GM21723 (cell line): ENCODE results near the gene TRRAP.

Source experiments
- ATAC-seq: cut with Tn5 transposase; IDR thresholded peaks from one replicate; pipeline ENCODE4 v1.9.1; 2021; ENCODE audit warnings: mild to moderate bottlenecking, moderate library complexity; ENCODE audit not compliant: unreplicated experiment

The TRRAP gene

DNA sequence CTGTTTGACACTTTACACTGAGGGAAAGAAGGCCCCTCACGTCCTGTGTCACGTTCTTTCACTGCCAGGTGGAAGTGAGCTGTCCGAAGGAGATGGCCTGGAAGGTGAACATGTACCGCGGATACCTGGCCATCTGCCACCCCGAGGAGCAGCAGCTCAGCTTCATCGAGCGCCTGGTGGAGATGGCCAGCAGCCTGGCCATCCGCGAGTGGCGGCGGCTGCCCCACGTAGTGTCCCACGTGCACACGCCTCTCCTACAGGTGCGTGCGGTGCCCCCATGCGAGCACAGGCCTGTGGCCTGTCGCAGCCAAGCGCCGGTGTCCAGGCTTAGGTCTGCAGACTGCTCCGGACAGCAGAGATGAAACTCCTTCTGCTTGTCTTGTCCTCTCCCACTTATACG, 103.4 kb downstream of the TRRAP start:
- ATAC-seq = no peak

DNA sequence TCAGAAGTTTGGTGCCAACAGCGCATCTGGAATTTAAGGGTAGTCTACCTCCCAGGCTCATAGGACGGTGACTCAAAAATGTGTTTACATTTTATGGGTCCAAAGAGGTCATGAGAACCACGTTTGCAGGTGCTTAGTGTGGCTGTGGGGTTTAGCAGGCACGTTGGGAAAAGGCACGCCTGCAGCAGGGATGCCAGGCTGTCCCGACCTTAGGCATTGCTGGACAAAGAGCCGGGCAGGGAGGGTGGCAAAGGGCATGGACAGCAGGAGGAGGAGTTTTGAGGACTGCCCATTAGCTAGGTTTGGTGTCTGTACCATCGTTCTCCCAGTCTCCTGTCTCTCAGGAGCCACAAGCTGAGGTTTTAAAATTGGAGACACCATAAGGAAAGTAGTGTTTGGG, 104.4 kb downstream of the TRRAP start:
- no peak for ATAC-seq

DNA sequence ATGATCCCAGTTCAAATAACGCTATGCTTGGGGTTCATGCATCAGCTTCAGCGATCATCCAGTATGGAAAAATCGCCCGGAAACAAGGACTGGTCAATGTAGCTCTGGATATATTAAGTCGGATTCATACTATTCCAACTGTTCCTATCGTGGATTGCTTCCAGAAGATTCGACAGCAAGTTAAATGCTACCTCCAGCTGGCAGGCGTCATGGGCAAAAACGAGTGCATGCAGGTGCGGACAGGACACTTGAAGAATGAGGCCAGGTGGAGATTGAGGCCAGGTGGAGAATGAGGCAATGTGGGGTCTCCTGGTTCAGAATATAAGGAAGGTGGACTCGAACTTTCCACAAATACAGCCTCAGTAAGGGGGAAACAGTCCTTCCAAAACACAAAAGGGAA, 105.8 kb downstream of the TRRAP start:
- no peak for ATAC-seq

GRCh38 chr7:98985406-98985805, 107.1 kb downstream of the TRRAP start:
- no peak for ATAC-seq

GRCh38 chr7:98985945-98986344, 107.6 kb downstream of the TRRAP start:
- ATAC-seq = no peak

- no peak for ATAC-seq
These were observed 110.3 kb downstream of the TRRAP start for GRCh38 chr7:98988641-98989040.

GRCh38 chr7:98990356-98990755, 112.0 kb downstream of the TRRAP start:
- ATAC-seq = no peak

DNA sequence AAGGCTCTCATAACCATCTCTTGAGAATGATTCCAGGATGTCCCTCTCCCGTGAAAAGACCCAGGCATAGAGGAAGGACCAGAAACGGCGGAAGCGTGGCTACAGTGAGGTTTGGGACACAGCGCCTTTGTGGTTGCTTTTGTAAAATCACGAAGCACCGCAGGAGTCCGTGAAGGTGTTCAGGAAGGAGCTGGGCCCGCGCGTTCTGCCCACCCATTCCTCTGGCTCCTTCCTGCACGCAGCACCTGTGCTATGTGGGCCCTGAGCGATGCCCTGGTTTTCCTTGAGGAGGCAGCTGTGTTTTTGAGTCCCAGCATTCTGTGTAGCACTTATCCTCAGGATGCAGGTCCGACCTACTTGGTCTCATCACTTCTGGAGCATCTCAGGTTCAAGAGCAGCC, 112.8 kb downstream of the TRRAP start:
- no peak for ATAC-seq

DNA sequence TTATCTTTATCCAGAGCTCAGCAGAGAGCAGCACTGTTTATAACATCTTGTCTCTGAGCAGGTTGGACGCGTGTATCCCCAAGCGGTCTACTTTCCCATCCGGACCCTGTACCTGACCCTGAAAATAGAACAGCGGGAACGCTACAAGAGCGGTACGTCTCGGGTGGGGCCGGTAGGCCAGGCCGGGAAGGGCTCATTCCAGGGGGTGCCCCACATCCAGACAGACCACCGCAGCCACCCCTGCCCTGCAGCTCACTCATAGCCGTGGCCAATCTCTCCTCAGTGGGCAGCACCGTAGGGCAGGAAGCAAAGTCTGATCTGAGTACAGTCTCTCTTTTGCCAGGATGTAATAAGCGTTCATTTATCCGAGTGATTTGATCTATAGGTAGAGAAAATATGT, 113.7 kb downstream of the TRRAP start:
- ATAC-seq = no peak

DNA sequence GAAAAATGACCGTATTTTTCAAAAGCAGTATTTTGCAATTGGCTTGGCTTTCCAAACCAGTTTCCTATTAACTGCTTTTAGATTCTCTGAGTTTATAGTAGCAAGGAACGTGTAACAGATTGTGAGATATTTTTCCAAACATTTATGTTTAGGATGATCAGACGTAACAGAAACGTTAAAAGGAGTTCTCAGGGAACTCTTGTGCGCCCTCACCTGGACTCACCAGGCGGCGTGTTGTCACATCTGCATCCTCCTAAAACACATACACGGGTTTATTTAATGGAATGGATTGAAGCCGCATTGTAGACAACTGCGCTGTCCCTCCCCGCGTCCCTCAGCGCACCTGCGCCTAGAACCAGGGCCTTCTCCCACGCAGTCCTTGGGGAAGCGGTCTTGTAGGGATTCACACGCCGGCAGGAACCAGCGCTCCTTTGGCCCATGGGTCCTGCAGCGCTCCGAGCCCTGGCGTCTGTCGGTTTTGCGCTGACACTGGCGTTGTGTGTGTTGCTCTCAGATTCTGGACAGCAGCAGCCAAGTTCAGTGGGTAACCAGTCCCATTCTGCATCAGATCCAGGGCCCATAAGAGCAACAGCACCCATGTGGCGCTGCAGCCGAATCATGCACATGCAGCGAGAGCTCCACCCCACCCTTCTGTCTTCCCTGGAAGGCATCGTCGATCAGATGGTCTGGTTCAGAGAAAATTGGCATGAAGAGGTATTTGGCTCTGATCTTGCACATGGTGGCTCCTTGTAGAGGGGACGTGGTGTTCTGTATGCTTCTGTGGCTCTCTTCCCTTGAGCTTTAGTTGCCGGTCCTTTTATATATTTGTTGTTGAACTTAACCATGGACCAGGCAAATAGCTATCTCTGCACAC, 114.9 kb downstream of the TRRAP start:
- ATAC-seq = no peak

DNA sequence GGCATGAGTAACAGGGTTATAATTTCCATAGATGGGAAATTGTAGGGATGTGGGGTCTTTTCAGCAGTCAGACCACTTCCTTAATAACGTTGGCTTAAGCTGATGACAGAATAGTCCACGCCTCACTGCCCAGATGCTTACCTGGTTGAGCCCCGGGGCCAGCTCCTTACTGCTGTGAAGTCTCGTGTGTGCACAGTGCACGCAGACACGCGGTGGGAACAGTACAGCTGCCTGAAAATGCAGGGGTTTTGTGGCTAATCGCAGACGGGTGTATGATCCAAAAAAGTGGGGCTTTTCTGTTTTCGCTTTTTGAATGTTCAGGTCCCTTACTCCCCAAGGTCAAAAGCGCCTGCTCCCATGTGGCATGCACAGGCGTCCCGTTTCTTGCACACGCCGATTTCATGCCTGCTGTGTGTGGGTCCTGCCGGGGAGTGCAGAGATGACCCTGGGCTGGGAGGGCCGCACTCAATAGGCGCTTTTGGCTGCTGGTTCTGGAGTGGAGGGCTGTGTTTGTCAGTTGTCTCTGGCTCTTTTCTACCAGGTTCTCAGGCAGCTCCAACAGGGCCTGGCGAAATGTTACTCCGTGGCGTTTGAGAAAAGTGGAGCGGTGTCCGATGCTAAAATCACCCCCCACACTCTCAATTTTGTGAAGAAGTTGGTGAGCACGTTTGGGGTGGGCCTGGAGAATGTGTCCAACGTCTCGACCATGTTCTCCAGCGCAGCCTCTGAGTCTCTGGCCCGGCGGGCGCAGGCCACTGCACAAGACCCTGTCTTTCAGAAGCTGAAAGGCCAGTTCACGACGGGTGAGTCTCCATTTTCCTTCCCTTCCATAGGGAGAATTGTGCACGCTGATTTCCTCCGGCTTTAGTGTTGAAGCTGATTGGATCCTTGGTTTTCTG, 116.0 kb downstream of the TRRAP start:
- ATAC-seq = no peak

- no peak for ATAC-seq
These were observed 116.8 kb downstream of the TRRAP start for GRCh38 chr7:98995111-98995510.

GRCh38 chr7:98995523-98996149, 117.3 kb downstream of the TRRAP start:
- no peak for ATAC-seq

DNA sequence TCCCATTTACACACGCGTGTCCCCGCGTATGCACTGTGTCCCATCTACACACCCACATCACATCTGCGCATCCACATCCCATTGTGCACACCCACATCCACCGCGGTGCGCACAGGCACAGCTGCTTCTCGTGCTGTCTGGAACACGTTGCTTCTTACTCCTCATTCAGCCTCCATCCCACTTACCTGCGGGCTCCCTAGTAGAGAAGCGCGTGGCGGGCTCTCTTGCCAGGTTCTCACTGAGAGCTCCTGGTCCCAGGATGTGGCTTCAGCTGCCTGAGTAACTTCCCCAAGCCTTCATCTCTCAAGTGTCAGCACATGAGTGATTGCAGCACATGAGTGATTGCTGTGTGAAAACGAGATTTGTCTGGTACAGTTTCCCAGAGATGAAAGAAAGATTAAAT, 117.8 kb downstream of the TRRAP start:
- ATAC-seq = no peak

GRCh38 chr7:98997846-98998245, 119.5 kb downstream of the TRRAP start:
- no peak for ATAC-seq

GRCh38 chr7:98998821-98999725, 120.7 kb downstream of the TRRAP start:
- ATAC-seq = no peak

DNA sequence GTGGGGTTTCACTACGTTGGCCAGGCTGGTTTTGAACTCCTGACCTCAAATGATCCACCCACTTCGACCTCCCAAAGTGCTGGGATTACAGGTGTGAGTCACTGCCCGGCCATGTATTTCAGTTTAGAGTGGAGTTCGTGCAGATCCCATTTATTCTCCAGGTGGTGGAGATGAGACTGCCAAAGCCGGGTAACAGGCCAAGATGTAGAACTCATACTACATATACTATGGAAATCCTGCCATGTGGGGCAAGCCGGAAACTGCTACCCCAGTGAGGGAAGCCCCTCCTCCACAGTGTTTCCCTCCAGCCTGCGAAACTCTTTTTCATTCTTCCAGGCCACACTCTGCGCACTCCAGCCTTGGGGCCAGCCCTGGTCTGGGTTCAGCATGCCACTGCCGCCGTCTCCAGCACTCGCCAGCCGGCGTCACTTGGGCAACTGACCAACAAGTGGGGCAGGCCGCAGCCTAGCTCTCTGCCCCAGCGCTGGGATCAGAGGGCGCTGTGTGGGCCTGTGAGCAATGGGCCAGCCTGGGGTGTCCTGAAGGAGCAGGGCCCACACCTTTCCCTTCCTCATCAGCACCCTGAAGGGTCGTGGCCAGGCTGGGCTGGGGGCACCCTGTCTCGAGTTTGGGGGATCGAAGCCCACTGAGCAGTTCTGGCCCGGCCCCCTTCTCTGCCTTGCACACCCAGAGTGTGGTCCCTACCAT, 122.0 kb downstream of the TRRAP start:
- no peak for ATAC-seq

GRCh38 chr7:99000904-99001465, 122.7 kb downstream of the TRRAP start:
- no peak for ATAC-seq

DNA sequence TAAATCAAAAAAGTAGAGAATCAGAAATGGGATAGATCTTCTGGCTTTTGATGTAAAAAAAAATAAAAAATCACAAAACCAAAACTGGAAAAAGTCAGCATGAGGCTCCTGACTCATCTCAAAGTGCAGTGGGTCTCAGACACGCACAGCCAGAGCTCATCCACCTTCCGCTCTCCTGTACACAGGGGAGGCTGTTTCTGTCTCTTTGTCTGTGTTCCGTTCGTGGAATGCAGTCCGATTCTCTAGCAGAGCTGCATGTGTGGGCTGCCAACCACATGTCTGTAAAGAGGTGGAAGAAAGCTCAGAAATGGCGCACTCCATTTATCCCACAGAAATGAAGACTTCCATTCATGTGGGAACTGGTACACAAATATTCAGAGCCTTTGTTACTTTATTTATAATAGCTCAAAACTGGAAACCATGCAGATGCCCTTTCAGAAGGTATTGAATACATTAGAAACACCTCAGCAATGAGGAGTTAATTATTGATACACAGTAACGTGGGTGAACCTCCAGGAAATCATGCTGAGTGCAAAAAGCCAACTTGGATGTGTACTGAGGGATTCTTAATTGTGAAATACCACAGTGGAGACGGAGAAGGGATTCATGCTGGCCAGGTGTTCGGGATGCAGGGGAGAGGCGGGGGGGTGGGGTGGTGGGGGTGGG, 123.3 kb downstream of the TRRAP start:
- no peak for ATAC-seq
